KMS-11 (cell line): ENCODE measurements around the gene CAMSAP1.

Experiments used
- H2AFZ ChIP-seq: fragments of 200-600 bp; sonication (generic); 2 replicates; pipeline ENCODE4 v1.6.1; 2016; ENCODE audit warnings: antibody characterized with exemption, mixed run types, low read depth
- H3K27ac ChIP-seq: fragments of 200-600 bp; sonication (generic); 2 replicates; pipeline ENCODE4 v1.6.1; 2016; ENCODE audit warnings: mild to moderate bottlenecking, mixed run types
- H3K27me3 ChIP-seq: fragments of 200-600 bp; sonication (generic); 2 replicates; pipeline ENCODE4 v1.6.1; 2017; ENCODE audit warnings: mild to moderate bottlenecking, low read depth, mixed run types, moderate library complexity; ENCODE audit not compliant: insufficient read depth
- H3K36me3 ChIP-seq: fragments of 200-600 bp; sonication (generic); 2 replicates; pipeline ENCODE4 v1.6.1; 2017; ENCODE audit warnings: mild to moderate bottlenecking, mixed run types; ENCODE audit not compliant: insufficient read depth
- H3K4me1 ChIP-seq: fragments of 200-600 bp; sonication (generic); 2 replicates; pipeline ENCODE4 v1.6.1; 2016; ENCODE audit warnings: mild to moderate bottlenecking, low read depth, mixed run types; ENCODE audit not compliant: poor library complexity, severe bottlenecking
- H3K4me2 ChIP-seq: fragments of 200-600 bp; sonication (generic); 2 replicates; pipeline ENCODE4 v1.7.0; 2016; ENCODE audit warnings: mild to moderate bottlenecking, mixed run types
- H3K4me3 ChIP-seq: fragments of 200-600 bp; sonication (generic); IDR thresholded peaks from 2 replicates; pipeline ENCODE4 v1.6.1; 2017; ENCODE audit warnings: low read depth, low read length, mixed read lengths; ENCODE audit not compliant: insufficient read depth
- H3K79me2 ChIP-seq: fragments of 200-600 bp; sonication (generic); 2 replicates; pipeline ENCODE4 v1.6.1; 2016; ENCODE audit warnings: low read depth, mixed run types; ENCODE audit not compliant: insufficient read depth
- H3K9ac ChIP-seq: fragments of 200-600 bp; sonication (generic); 2 replicates; pipeline ENCODE4 v1.6.1; 2016; ENCODE audit warnings: mild to moderate bottlenecking, mixed run types
- H4K20me1 ChIP-seq: fragments of 200-600 bp; sonication (generic); 2 replicates; pipeline ENCODE4 v1.6.1; 2016; ENCODE audit warnings: mild to moderate bottlenecking, mixed run types; ENCODE audit not compliant: insufficient read depth
- TF ChIP-seq, protein P1 (sequence below): fragments of 200-600 bp; sonication (generic); conservative IDR thresholded peaks from 2 replicates; pipeline ENCODE4 v1.6.1; 2017; ENCODE audit warnings: low read depth, mild to moderate bottlenecking, antibody characterized with exemption, low read length, moderate library complexity, mixed read lengths

The CAMSAP1 gene

DNA sequence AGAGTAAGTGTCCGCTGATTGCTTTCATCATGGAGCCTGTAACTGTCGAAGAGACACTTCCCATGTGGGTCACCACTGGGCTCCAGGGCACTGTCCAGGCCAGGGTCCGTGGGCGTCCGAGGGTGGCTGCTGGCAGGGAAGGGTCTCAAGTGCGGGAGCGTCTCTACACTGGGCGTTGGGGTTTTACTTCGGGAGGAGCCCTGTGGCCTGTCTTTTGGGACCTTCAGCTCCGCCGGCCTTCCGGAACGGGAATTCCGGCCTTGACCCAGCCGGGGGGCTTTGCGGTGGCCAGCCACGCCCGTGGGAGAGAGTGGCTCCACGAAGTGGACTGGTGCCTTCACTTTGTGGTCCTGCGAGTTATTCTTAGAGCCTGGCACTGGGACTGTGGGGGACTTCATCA lies 86.2 kb downstream of the CAMSAP1 start:
- H3K79me2 ChIP-seq, result no peaks in the 10 kb centered on the region
- TF ChIP-seq, protein P1, sequence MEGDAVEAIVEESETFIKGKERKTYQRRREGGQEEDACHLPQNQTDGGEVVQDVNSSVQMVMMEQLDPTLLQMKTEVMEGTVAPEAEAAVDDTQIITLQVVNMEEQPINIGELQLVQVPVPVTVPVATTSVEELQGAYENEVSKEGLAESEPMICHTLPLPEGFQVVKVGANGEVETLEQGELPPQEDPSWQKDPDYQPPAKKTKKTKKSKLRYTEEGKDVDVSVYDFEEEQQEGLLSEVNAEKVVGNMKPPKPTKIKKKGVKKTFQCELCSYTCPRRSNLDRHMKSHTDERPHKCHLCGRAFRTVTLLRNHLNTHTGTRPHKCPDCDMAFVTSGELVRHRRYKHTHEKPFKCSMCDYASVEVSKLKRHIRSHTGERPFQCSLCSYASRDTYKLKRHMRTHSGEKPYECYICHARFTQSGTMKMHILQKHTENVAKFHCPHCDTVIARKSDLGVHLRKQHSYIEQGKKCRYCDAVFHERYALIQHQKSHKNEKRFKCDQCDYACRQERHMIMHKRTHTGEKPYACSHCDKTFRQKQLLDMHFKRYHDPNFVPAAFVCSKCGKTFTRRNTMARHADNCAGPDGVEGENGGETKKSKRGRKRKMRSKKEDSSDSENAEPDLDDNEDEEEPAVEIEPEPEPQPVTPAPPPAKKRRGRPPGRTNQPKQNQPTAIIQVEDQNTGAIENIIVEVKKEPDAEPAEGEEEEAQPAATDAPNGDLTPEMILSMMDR, result no peak
- H3K9ac ChIP-seq, result no peak overlapping the region
- H3K36me3 ChIP-seq, result no peaks in the 10 kb centered on the region; the same call in 1 of the 2 replicates
- no peaks in the 10 kb centered on the region for H3K4me1 ChIP-seq
- no peak overlapping the region for H3K4me3 ChIP-seq
- no peak overlapping the region for H3K27ac ChIP-seq
- no peaks in the 10 kb centered on the region for H3K27me3 ChIP-seq
- no peaks in the 10 kb centered on the region for H4K20me1 ChIP-seq
- H2AFZ ChIP-seq, result no peak overlapping the region
- no peak overlapping the region for H3K4me2 ChIP-seq

DNA sequence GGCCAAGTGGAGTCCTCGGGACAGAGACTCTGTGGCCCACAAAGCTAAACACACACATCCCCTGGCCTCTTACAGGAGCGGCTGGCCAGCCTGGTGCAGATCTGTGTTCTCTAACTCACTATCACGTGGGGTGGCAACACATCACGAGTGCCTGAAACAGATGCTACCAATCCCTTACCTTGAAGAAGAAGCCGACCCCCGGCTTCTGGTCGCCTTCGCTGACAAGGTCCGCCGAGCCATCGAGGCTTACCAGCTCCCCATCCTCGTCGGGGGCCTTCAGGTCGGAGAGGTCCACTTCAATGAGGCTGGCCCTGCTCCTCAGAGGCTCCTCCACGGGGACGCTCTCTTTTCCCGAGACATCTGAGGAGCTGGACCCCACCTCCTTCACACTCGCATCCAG lies 86.7 kb downstream of the CAMSAP1 start:
- Histone ChIP-seq H3K4me3 (no peak overlapping the region), H3K36me3 (no peaks in the 10 kb centered on the region; the same call in 1 of the 2 replicates), H3K4me2 (no peak overlapping the region), H3K27me3 (no peaks in the 10 kb centered on the region), H4K20me1 (no peaks in the 10 kb centered on the region), H3K9ac (no peak overlapping the region), H2AFZ (no peak overlapping the region), H3K27ac (no peak overlapping the region), H3K4me1 (no peaks in the 10 kb centered on the region), H3K79me2 (no peaks in the 10 kb centered on the region)
- TF ChIP-seq, protein P1, result no peak

- H4K20me1 ChIP-seq, result no peaks in the 10 kb centered on the region
- H3K9ac ChIP-seq, result no peak overlapping the region
- no peak overlapping the region for H3K4me3 ChIP-seq
- no peak overlapping the region for H2AFZ ChIP-seq
- TF ChIP-seq, protein P1, result no peak; the same call in 1 of the 2 replicates
- no peaks in the 10 kb centered on the region for H3K79me2 ChIP-seq
- peaks cover 1% of the 10 kb centered on the region; the same call in 1 of the 2 replicates for H3K36me3 ChIP-seq
- no peak overlapping the region for H3K27ac ChIP-seq
- no peaks in the 10 kb centered on the region for H3K4me1 ChIP-seq
- no peak overlapping the region for H3K4me2 ChIP-seq
- no peaks in the 10 kb centered on the region for H3K27me3 ChIP-seq
Measured at GRCh38 chr9:135819905-135820304, 87.4 kb downstream of the CAMSAP1 start.

- Histone ChIP-seq H3K27ac (no peak overlapping the region), H3K4me3 (no peak overlapping the region), H2AFZ (no peak overlapping the region), H3K36me3 (peaks cover 3% of the 10 kb centered on the region; the same call in 1 of the 2 replicates), H3K4me1 (no peaks in the 10 kb centered on the region), H3K9ac (no peak overlapping the region), H3K4me2 (no peak overlapping the region), H4K20me1 (no peaks in the 10 kb centered on the region), H3K79me2 (no peaks in the 10 kb centered on the region), H3K27me3 (no peaks in the 10 kb centered on the region)
- TF ChIP-seq, protein P1, result no peak
Measured at GRCh38 chr9:135818718-135819475, 88.4 kb downstream of the CAMSAP1 start.
